Activated CD8-positive, alpha-beta T cell treated with anti-CD3 and anti-CD28 coated beads, Interleukin-2, amount 10 ng/mL, durations not matched to agents 7 days and 5 days (primary cell): Measurements from ENCODE around the gene FCHO2. TPM values are rescaled to one million over a fixed set of nuclear protein-coding genes. Genes with fewer than 3 reads are reported as not detected.

ENCODE experiments used
- ATAC-seq: fragments of 150-1000 bp; cut with Tn5 transposase; one replicate; pipeline ENCODE4 v1.10.0; 2021; ENCODE audit warnings: moderate library complexity
- CTCF ChIA-PET: fragments of 350-600 bp; sonication (Branson Sonifier 250); formaldehyde crosslinking; loops from one replicate; lab custom pipeline; 2021; ENCODE audit warnings: antibody characterized with exemption; lab: Charles Lee
- POLR2A ChIA-PET: fragments of 350-600 bp; sonication (Branson Sonifier 250); formaldehyde crosslinking; loops from one replicate; lab custom pipeline; 2021; ENCODE audit warnings: antibody characterized with exemption; lab: Charles Lee
- DNase-seq: peaks from one replicate; pipeline ENCODE4 v3.0.0-alpha.2; 2020
- H3K27ac Mint-ChIP-seq: one replicate; pipeline ENCODE4 v1.8.0; 2021; ENCODE audit warnings: mild to moderate bottlenecking, mixed read lengths
- H3K27me3 Mint-ChIP-seq: one replicate; pipeline ENCODE4 v1.8.0; 2021; ENCODE audit warnings: low read depth, mixed read lengths
- H3K36me3 Mint-ChIP-seq: one replicate; pipeline ENCODE4 v1.8.0; 2021; ENCODE audit warnings: low read depth, mixed read lengths
- H3K4me1 Mint-ChIP-seq: one replicate; pipeline ENCODE4 v1.8.0; 2021; ENCODE audit warnings: low read depth, mixed read lengths
- H3K4me3 Mint-ChIP-seq: one replicate; pipeline ENCODE4 v1.8.0; 2021; ENCODE audit warnings: mild to moderate bottlenecking, mixed read lengths
- H3K9me3 Mint-ChIP-seq: one replicate; pipeline ENCODE4 v1.8.0; 2022; ENCODE audit warnings: mixed read lengths; ENCODE audit not compliant: insufficient read depth
- total RNA-seq, 2 experiments: library from RNA; stranded (reverse); gene quantifications; one replicate each; pipeline ENCODE4 v1.2.3, GENCODE V29; 2021

Gene FCHO2
- total RNA-seq, 2 experiments from 2014 or later = 0.34 to 0.47 TPM

DNA sequence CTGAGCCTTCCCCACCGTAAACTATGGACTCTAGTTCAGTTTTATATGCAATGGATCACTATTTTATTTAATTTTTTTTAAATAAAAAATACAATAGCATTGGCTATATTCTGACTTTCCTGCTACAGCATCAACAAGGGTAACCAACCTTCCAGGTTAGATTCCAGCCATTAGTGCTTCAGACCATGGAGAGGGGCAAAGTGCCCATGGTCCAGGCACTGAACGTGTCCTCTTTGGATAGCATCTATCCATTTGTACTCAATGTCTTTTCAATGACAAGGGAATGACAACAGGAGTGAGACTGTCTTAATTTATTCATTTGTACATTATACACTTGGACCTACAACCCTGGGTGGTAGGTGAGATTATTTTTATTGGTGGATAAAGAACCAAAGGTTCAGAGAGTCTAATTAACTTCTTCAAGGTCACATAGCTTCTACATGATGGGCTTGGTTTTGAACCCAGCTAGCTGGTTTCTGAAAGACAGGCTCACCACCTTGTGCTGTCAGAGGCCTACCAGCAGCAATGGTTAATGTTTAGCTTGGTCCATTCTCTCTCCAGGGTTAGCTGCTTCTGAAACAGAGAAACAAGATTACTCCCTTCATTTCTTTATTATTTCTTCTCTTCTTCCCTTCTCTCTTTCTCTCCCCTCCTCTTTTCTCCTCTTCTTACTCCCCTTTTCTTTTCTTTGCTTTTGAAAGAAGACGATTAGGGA, 176.0 kb downstream of the FCHO2 start:
- Mint-ChIP-seq H3K27ac (no peak overlapping the region), H3K9me3 (no peaks in the 10 kb centered on the region), H3K4me3 (no peak overlapping the region), H3K36me3 (no peaks in the 10 kb centered on the region), H3K27me3 (peaks cover 41% of the 10 kb centered on the region), H3K4me1 (no peaks in the 10 kb centered on the region)
- no peak for ATAC-seq
- ChIA-PET POLR2A (no interaction called here), CTCF (no interaction called here)
- DNase-seq = no peak

DNA sequence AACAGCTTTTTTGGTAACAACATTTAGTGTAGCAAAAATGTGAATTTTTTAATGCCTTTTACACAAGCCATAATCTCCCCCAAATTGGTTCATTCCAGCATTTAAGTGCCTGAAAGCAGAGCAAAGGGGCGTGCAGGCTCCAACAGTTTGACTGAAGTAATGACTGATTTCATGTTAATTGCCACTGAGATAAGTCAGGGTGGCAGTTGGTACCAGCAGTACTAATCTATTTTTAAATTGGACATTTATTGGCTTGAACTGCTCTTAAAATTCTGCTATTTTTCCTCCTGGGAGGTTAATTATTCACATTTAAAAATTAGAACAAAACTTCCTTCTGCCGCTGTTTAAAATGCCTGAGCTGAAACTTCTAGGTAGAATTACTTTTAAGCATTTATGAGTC, 176.9 kb downstream of the FCHO2 start:
- Mint-ChIP-seq H3K4me3 (no peak overlapping the region), H3K27me3 (peaks cover 45% of the 10 kb centered on the region), H3K27ac (no peak overlapping the region), H3K36me3 (no peaks in the 10 kb centered on the region), H3K9me3 (no peaks in the 10 kb centered on the region), H3K4me1 (no peaks in the 10 kb centered on the region)
- ChIA-PET POLR2A (no interaction called here), CTCF (interaction anchor here (1.0 kb wide), 1 partner anchor 84 kb away, joined by 3 read pairs; no protein-coding TSS in a partner anchor)
- DNase-seq = no peak
- ATAC-seq = no peak

DNA sequence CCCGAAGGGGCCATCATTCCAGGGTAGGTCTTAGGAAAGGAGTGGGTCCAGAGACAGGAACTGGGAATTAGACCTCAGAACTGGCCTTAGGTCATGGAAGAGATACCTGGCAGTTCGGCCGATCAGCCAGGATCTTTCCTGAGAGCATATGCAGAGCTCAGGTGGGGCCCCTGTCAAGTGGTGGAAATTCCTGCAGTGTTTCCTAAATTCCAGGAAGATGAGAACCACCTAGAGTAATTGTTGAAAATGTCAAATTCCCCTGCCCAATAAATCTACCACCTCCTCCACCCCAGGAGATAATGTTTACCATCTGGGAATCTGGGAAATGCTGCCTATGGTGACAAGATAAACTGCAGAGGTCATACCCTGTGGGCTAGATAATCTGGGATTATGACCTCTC, 179.2 kb downstream of the FCHO2 start:
- H3K4me3 Mint-ChIP-seq = no peak overlapping the region
- H3K36me3 Mint-ChIP-seq = no peaks in the 10 kb centered on the region
- H3K27ac Mint-ChIP-seq = no peak overlapping the region
- H3K27me3 Mint-ChIP-seq = peaks cover 43% of the 10 kb centered on the region
- DNase-seq = no peak
- ChIA-PET POLR2A (no interaction called here), CTCF (no interaction called here)
- H3K9me3 Mint-ChIP-seq = no peaks in the 10 kb centered on the region
- no peak for ATAC-seq
- no peaks in the 10 kb centered on the region for H3K4me1 Mint-ChIP-seq

DNA sequence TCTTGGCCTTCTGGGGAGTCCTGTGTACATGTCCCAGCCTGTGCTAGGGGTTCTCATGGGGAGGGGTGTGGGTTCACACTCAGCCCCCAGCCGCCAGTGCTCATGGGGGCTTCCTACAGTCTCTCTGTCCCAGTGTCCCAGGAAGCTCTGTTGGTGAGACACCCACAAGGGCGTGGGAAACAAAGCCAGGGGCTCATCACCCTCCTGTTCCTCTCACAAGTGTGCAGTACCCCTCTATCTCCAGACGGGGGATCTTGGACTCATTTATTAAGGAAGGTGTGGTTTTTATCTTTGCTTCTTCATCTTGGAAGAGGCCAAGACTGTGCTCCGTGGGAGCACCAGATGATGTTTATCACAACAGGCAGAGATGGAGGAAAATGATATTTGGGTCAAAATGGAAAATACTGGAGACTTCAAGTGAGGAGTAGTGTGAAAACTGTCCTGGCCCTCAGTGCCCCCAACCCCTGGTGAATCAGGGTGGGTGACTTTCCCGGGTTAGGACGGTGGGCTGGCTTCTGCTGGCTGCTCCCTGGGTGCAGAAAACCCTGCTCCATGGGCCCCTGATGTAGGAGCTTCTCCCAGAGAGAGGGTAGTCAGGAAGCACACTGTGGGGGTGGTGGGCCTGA, 179.7 kb downstream of the FCHO2 start:
- Mint-ChIP-seq H3K36me3 (no peaks in the 10 kb centered on the region), H3K9me3 (no peaks in the 10 kb centered on the region), H3K4me1 (no peaks in the 10 kb centered on the region), H3K27me3 (peaks cover 38% of the 10 kb centered on the region), H3K27ac (no peak overlapping the region), H3K4me3 (no peak overlapping the region)
- DNase-seq (no peak), ATAC-seq (peak; percentile 39)
- POLR2A ChIA-PET = no interaction called here
- CTCF ChIA-PET = no interaction called here

- CTCF ChIA-PET = interaction anchor here (1.0 kb wide), 1 partner anchor 24 kb away, joined by 3 read pairs; no protein-coding TSS in a partner anchor
- no peak overlapping the region for H3K27ac Mint-ChIP-seq
- DNase-seq = no peak
- ATAC-seq = no peak
- POLR2A ChIA-PET = no interaction called here
- H3K27me3 Mint-ChIP-seq = peaks cover 40% of the 10 kb centered on the region
- no peaks in the 10 kb centered on the region for H3K36me3 Mint-ChIP-seq
- H3K9me3 Mint-ChIP-seq = no peaks in the 10 kb centered on the region
- no peak overlapping the region for H3K4me3 Mint-ChIP-seq
- H3K4me1 Mint-ChIP-seq = no peaks in the 10 kb centered on the region
These were observed 180.3 kb downstream of the FCHO2 start for GRCh38 chr5:73136055-73136562.

DNA sequence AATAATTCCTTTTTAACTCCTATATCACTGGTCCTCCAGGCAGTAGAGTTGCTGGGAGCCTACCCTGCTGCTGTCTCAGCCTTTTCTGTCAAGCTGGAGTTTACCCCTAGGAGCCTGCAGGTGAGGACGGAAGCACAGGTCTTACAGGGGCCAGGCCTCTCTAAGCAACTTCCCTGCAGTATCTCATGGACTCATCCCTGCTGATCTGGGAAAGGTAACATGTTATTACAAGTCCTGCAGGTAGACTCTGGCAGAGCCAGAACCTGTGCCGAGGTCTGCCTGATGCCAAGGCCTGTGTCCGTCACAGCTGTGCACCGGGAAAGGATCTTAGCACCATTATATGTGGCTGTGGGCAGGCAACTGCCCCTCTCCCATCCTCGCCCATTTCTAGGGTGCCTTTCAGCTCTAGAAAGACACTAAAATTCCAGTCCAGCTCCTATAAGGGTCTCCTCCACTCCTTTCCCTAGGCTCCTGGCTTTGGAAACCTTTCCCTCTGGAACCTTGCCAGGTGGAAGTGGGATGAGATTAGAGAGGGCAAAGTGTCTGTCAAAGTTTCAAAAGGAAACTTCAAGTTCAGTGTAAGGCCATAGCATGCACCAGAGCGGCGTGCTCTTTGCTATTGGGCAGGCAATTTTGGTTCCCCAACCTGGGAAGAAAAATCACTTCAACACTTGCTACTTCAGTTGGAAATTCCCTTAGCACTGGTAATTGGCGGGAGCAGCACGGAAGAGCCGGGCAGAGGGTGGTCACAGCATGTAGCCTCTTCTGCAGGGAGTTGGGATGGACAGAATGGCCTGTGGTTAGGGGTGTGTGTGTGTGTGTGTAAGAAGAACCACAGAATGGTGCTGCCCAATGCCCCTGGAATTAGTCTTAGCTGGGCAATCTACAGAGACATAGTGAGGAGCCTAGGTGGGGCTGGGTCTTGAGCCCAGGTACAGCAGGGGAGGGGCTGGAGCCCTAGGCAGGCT, 182.0 kb downstream of the FCHO2 start:
- no peaks in the 10 kb centered on the region for H3K36me3 Mint-ChIP-seq
- no peak overlapping the region for H3K4me3 Mint-ChIP-seq
- DNase-seq (no peak), ATAC-seq (no peak)
- H3K4me1 Mint-ChIP-seq = no peaks in the 10 kb centered on the region
- ChIA-PET POLR2A (no interaction called here), CTCF (interaction anchor here (1.0 kb wide), 1 partner anchor 22 kb away, joined by 3 read pairs; no protein-coding TSS in a partner anchor)
- H3K9me3 Mint-ChIP-seq = no peaks in the 10 kb centered on the region
- no peak overlapping the region for H3K27ac Mint-ChIP-seq
- H3K27me3 Mint-ChIP-seq = peaks cover 42% of the 10 kb centered on the region

GRCh38 chr5:73139485-73139884, 183.6 kb downstream of the FCHO2 start:
- Mint-ChIP-seq H3K27me3 (peaks cover 45% of the 10 kb centered on the region), H3K4me1 (no peaks in the 10 kb centered on the region), H3K4me3 (no peak overlapping the region), H3K36me3 (no peaks in the 10 kb centered on the region), H3K27ac (no peak overlapping the region), H3K9me3 (no peaks in the 10 kb centered on the region)
- no peak for ATAC-seq
- POLR2A ChIA-PET = no interaction called here
- CTCF ChIA-PET = no interaction called here
- DNase-seq = no peak

Other genes with a start within 250 kb of the FCHO2 start
- gene TNPO1, start 139.4 kb upstream of the FCHO2 start, total RNA-seq = 10 to 100 TPM; 75.9 to 90.2 TPM
- not detected for gene TMEM171, start 164.5 kb downstream of the FCHO2 start, total RNA-seq
- gene TMEM174, start 217.2 kb downstream of the FCHO2 start, total RNA-seq = not detected